GM18519 (cell line): ENCODE data around the gene NOP53.
"Not testable (repeated sequence)": the region's sequence is repeated elsewhere in the genome, so short reads cannot be mapped to it uniquely, and the experiment has no call there.

Source experiments
- ATAC-seq: cut with Tn5 transposase; IDR thresholded peaks from one replicate; pipeline ENCODE4 v1.9.1; 2021; ENCODE audit warnings: mild to moderate bottlenecking, moderate library complexity; ENCODE audit not compliant: unreplicated experiment, low FRiP score

Gene NOP53

DNA sequence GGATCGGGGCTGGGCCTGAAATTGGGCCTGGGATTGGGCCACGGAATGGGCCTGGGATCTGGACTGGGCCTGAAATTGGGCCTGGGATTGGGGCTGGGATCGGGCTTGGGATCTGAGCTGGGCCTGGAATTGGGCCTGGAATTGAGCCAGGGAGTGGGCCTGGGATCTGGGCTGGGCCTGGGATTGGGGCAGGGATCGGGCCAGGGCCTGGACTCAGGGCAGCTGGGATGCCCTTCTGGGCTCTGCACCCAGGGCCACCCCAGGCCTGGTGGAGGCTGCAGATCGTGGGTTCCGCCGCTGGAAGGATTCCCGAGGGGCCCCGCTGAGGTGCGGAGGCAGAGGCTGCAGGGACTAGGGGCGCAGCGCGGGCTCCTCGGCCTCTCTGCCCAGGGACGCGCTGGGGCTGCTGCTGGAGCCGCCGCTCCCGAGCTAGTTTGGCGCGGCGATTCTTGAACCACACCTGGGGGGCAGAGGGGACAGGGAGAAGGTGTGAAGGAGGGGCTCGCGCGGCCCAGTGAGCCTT is 57.2 kb downstream of the NOP53 start:
- ATAC-seq = no peak

GRCh38 chr19:47803148-47803547 is 57.8 kb downstream of the NOP53 start:
- ATAC-seq = not testable (repeated sequence)

- not testable (repeated sequence) for ATAC-seq
Measured at GRCh38 chr19:47803671-47804070, 58.3 kb downstream of the NOP53 start.

DNA sequence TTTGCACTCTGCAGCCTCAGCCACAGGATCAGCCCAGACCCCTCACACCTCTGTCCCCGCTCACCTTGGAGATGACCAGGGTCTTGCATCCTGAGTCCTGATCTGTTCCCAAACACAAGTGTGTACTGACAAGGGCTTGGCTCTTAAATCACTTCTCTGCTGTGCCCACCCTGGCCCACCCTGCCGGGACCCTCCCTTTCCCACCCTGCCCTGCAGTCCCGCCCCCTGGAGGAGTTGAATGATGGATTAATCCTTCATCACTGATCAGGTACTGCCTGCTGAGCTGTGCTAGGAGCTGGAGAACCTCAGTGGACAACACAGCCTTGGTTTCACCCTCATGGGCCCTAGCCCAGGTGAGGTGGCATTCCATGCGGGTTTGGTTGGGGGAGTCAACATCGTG is 59.1 kb downstream of the NOP53 start, which contains the start of gene TPRX1:
Gene TPRX1, minus strand, starts transcription at position 101 of the 400 bp plus-strand sequence. Its CDS starts 12 bp downstream, at position 89.
- ATAC-seq = not testable (repeated sequence)

GRCh38 chr19:47805313-47805712 is 60.0 kb downstream of the NOP53 start:
- ATAC-seq = no peak

DNA sequence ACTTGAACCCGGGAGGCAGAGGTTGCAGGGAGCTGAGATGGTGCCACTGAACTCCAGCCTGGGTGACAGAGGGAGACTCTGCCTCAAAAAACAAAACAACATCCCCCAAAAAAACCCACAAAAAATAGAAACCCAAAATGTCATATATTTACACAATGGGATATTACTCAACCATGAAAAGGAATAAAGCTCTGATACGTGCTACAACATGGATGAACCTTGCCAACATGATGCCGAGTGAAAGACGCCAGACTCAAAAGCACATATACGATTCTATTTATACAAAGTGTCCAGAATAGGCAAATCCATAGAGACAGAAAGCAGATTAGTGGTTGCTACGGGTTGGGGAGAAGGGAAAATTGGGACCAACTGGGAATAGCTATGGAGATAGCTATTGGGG is 61.1 kb downstream of the NOP53 start:
- ATAC-seq = no peak
